HCT116 (cell line): ENCODE results near the gene TBC1D1. TPM values are rescaled to one million over a fixed set of nuclear protein-coding genes. Genes with fewer than 3 reads are reported as not detected.

Source experiments
- ATAC-seq: fragments of 200-7000 bp; cut with Tn5 transposase; 2 replicates; pipeline ENCODE4 v1.9.1; 2020; ENCODE audit warnings: mild to moderate bottlenecking, moderate library complexity
- BruUV-seq: library from RNA; stranded (reverse); fragments of 400-500 nt; replicated peaks from 2 replicates; lab custom pipeline; 2021; lab: Mats Ljungman, UMichigan
- CTCF ChIA-PET: fragments of 300-600 bp; sonication (Branson Sonifier 250); formaldehyde crosslinking; loops from one replicate; lab custom pipeline; 2021; ENCODE audit warnings: antibody characterized with exemption; lab: Charles Lee
- POLR2A ChIA-PET: fragments of 300-600, 350-600 bp; sonication (Branson Sonifier 250); formaldehyde crosslinking; loops from one replicate; lab custom pipeline; 2021; ENCODE audit warnings: antibody characterized with exemption; lab: Charles Lee
- RAD21 ChIA-PET, 2 experiments: fragments of 300-600 bp; sonication (Branson Sonifier 250); formaldehyde crosslinking; loops; one replicate each; lab custom pipeline; 2023; ENCODE audit warnings: low total read pairs in 2 of 2; ENCODE audit not compliant: uncharacterized antibody in 2 of 2, unreplicated experiment in 2 of 2, low non-redundant PET in 1 of 2; lab: Charles Lee
- DNase-seq: peaks from one replicate; pipeline ENCODE4 v3.0.0-alpha.2; 2010; ENCODE audit warnings: low read depth, low spot score
- H2AFZ ChIP-seq: fragments of 200-600 bp; shearing (Covaris generic), sonication (generic); 2 replicates; pipeline ENCODE4 v1.6.1; 2017; ENCODE audit warnings: low read depth, mixed run types, mixed read lengths, antibody characterized with exemption, low read length; ENCODE audit not compliant: poor library complexity, severe bottlenecking
- H3K27ac ChIP-seq: 2 replicates; pipeline ENCODE4 v1.5.1; 2012; ENCODE audit warnings: low read depth, low read length
- H3K27me3 ChIP-seq: fragments of 200-600 bp; sonication (generic); 2 replicates; pipeline ENCODE4 v1.6.1; 2016; ENCODE audit warnings: mixed run types, low read length, mixed read lengths; ENCODE audit not compliant: insufficient read depth
- H3K36me3 ChIP-seq, 2 experiments: fragments of 200-500 bp in 1 of 2; fragments of 200-600 bp in 1 of 2; sonication (Bioruptor generic) in 1 of 2; sonication (generic) in 1 of 2; 2 replicates each; pipeline versions ENCODE4 v1.5.1 to v1.6.1; 2014 to 2016; ENCODE audit warnings: low read length in 2 of 2, inconsistent platforms in 1 of 2, mixed read lengths in 1 of 2, mixed run types in 1 of 2; ENCODE audit not compliant: insufficient read depth in 2 of 2, control insufficient read depth in 1 of 2
- H3K4me1 ChIP-seq, 2 experiments: fragments of 200-600 bp in 1 of 2; sonication (generic) in 1 of 2; 2 replicates each; pipeline versions ENCODE4 v1.5.1 to v1.6.1; 2012 to 2017; ENCODE audit warnings: low read length in 2 of 2, inconsistent platforms in 1 of 2, mild to moderate bottlenecking in 1 of 2, mixed read lengths in 1 of 2, mixed run types in 1 of 2, moderate library complexity in 1 of 2; ENCODE audit not compliant: insufficient read depth in 2 of 2, control insufficient read depth in 1 of 2
- H3K4me2 ChIP-seq: fragments of 200-600 bp; sonication (generic); 2 replicates; pipeline ENCODE4 v1.6.1; 2017; ENCODE audit warnings: mixed run types, low read length, mixed read lengths
- H3K4me3 ChIP-seq, 2 experiments: fragments of 200-600 bp in 1 of 2; sonication (generic) in 1 of 2; replicated peaks in 1 of 2; 2 replicates each; pipeline ENCODE4 v1.5.1; 2011 to 2016; ENCODE audit warnings: low read length in 2 of 2, control low read depth in 1 of 2, low read depth in 1 of 2, mild to moderate bottlenecking in 1 of 2, mixed read lengths in 1 of 2, mixed run types in 1 of 2
- H3K79me2 ChIP-seq: fragments of 200-600 bp; sonication (generic); 2 replicates; pipeline ENCODE4 v1.6.1; 2017; ENCODE audit warnings: mild to moderate bottlenecking, mixed run types, low read length, moderate library complexity, mixed read lengths; ENCODE audit not compliant: insufficient read depth
- H3K9ac ChIP-seq: fragments of 200-600 bp; sonication (generic); 2 replicates; pipeline ENCODE4 v1.6.1; 2016; ENCODE audit warnings: low read length, mixed read lengths
- H3K9me2 ChIP-seq: fragments of 200-600 bp; sonication (generic), shearing (Covaris generic); 2 replicates; pipeline ENCODE4 v1.6.1; 2017; ENCODE audit warnings: mixed run types, mild to moderate bottlenecking, moderate library complexity; ENCODE audit not compliant: insufficient read depth
- H3K9me3 ChIP-seq, 2 experiments: fragments of 200-500 bp in 1 of 2; fragments of 200-600 bp in 1 of 2; sonication (Bioruptor generic) in 1 of 2; sonication (generic) in 1 of 2; 2 replicates each; pipeline ENCODE4 v1.6.1; 2014 to 2017; ENCODE audit warnings: low read length in 2 of 2, mixed read lengths in 2 of 2, inconsistent platforms in 1 of 2, low read depth in 1 of 2, mild to moderate bottlenecking in 1 of 2, mixed run types in 1 of 2, moderate library complexity in 1 of 2; ENCODE audit not compliant: control insufficient read depth in 1 of 2, insufficient read depth in 1 of 2
- H4K20me1 ChIP-seq: fragments of 200-600 bp; sonication (generic), shearing (Covaris generic); 2 replicates; pipeline ENCODE4 v1.6.1; 2017; ENCODE audit warnings: mixed run types, mild to moderate bottlenecking, moderate library complexity; ENCODE audit not compliant: insufficient read depth
- ATF3 ChIP-seq: IDR thresholded peaks from 2 replicates; pipeline ENCODE4 v1.6.1; 2012
- EZH2 ChIP-seq: fragments of 200-600 bp; sonication (generic); IDR thresholded peaks from 2 replicates; pipeline ENCODE4 v1.6.1; 2017; ENCODE audit warnings: antibody characterized with exemption, mixed run types
- SP1 ChIP-seq: IDR thresholded peaks from 2 replicates; pipeline ENCODE4 v1.6.1; 2012; ENCODE audit warnings: low read depth
- SRF ChIP-seq: IDR thresholded peaks from 2 replicates; pipeline ENCODE4 v1.6.1; 2012; ENCODE audit warnings: low read depth
- intact Hi-C: fragments of 100-400 bp; cut with micrococcal nuclease; formaldehyde crosslinking; loops from 2 replicates; pipeline ENCODE4 v1.10.0; 2022
- total RNA-seq: library from RNA; stranded (reverse); gene quantifications from one replicate; pipeline ENCODE4 v1.2.1, GENCODE V29; 2021; ENCODE audit not compliant: unreplicated experiment

Gene TBC1D1
- total RNA-seq, 1 experiment from 2014 or later, result 82.7 TPM

- H3K36me3 ChIP-seq, result no peaks in the 10 kb centered on the region
- no peaks in the 10 kb centered on the region for H3K9me2 ChIP-seq
- H3K4me1 ChIP-seq, result peaks cover 4 to 19% of the 10 kb centered on the region in 2 experiments
- H3K9me3 ChIP-seq, result no peaks in the 10 kb centered on the region
- H3K27ac ChIP-seq, result no peak overlapping the region
- no peak for TF ChIP-seq SP1
- intact Hi-C loops, result no loop called here
- ATAC-seq, result no peak
- no peak for DNase-seq
- CTCF ChIA-PET, result no interaction called here
- H2AFZ ChIP-seq, result no peak overlapping the region
- H3K9ac ChIP-seq, result no peak overlapping the region
- H3K4me3 ChIP-seq, result no peak overlapping the region
- POLR2A ChIA-PET, result no interaction called here
- H4K20me1 ChIP-seq, result no peaks in the 10 kb centered on the region
- no peaks in the 10 kb centered on the region for H3K79me2 ChIP-seq
- no TSS peak for BruUV-seq
- no peak overlapping the region for H3K4me2 ChIP-seq
- RAD21 ChIA-PET, result no interaction called here
- H3K27me3 ChIP-seq, result no peaks in the 10 kb centered on the region
These were observed 75.2 kb downstream of the TBC1D1 start for GRCh38 chr4:37966044-37966443.

GRCh38 chr4:37967736-37968135 is 76.9 kb downstream of the TBC1D1 start:
- ChIA-PET RAD21 (no interaction called here), CTCF (interaction anchor here (0.6 kb wide), 1 partner anchor 76 kb away, joined by 5 read pairs; no protein-coding TSS in a partner anchor), POLR2A (no interaction called here)
- DNase-seq (no peak), ATAC-seq (no peak)
- Histone ChIP-seq H3K79me2 (no peaks in the 10 kb centered on the region), H3K9me2 (no peaks in the 10 kb centered on the region), H3K4me2 (no peak overlapping the region), H3K36me3 (no peaks in the 10 kb centered on the region), H3K9me3 (no peaks in the 10 kb centered on the region), H4K20me1 (no peaks in the 10 kb centered on the region), H3K4me1 (peaks cover 4 to 19% of the 10 kb centered on the region in 2 experiments), H3K27me3 (no peaks in the 10 kb centered on the region), H3K27ac (no peak overlapping the region), H2AFZ (no peak overlapping the region), H3K9ac (no peak overlapping the region), H3K4me3 (no peak overlapping the region)
- BruUV-seq, result no TSS peak
- TF ChIP-seq EZH2 (no peak), SRF (no peak), ATF3 (no peak), SP1 (no peak)
- intact Hi-C loops, result no loop called here
